HCT116 (cell line): ENCODE measurements around the gene BTNL2. TPM values are rescaled to one million over a fixed set of nuclear protein-coding genes. Genes with fewer than 3 reads are reported as not detected.

ENCODE experiments used
- ATAC-seq: fragments of 200-7000 bp; cut with Tn5 transposase; 2 replicates; pipeline ENCODE4 v1.9.1; 2020; ENCODE audit warnings: mild to moderate bottlenecking, moderate library complexity
- BruUV-seq: library from RNA; stranded (reverse); fragments of 400-500 nt; replicated peaks from 2 replicates; lab custom pipeline; 2021; lab: Mats Ljungman, UMichigan
- CTCF ChIA-PET: fragments of 300-600 bp; sonication (Branson Sonifier 250); formaldehyde crosslinking; loops from one replicate; lab custom pipeline; 2021; ENCODE audit warnings: antibody characterized with exemption; lab: Charles Lee
- POLR2A ChIA-PET: fragments of 300-600, 350-600 bp; sonication (Branson Sonifier 250); formaldehyde crosslinking; loops from one replicate; lab custom pipeline; 2021; ENCODE audit warnings: antibody characterized with exemption; lab: Charles Lee
- RAD21 ChIA-PET, 2 experiments: fragments of 300-600 bp; sonication (Branson Sonifier 250); formaldehyde crosslinking; loops; one replicate each; lab custom pipeline; 2023; ENCODE audit warnings: low total read pairs in 2 of 2; ENCODE audit not compliant: uncharacterized antibody in 2 of 2, unreplicated experiment in 2 of 2, low non-redundant PET in 1 of 2; lab: Charles Lee
- DNase-seq: peaks from one replicate; pipeline ENCODE4 v3.0.0-alpha.2; 2010; ENCODE audit warnings: low read depth, low spot score
- H2AFZ ChIP-seq: fragments of 200-600 bp; shearing (Covaris generic), sonication (generic); 2 replicates; pipeline ENCODE4 v1.6.1; 2017; ENCODE audit warnings: low read depth, mixed run types, mixed read lengths, antibody characterized with exemption, low read length; ENCODE audit not compliant: poor library complexity, severe bottlenecking
- H3K27ac ChIP-seq: 2 replicates; pipeline ENCODE4 v1.5.1; 2012; ENCODE audit warnings: low read depth, low read length
- H3K27me3 ChIP-seq: fragments of 200-600 bp; sonication (generic); 2 replicates; pipeline ENCODE4 v1.6.1; 2016; ENCODE audit warnings: mixed run types, low read length, mixed read lengths; ENCODE audit not compliant: insufficient read depth
- H3K36me3 ChIP-seq, 2 experiments: fragments of 200-500 bp in 1 of 2; fragments of 200-600 bp in 1 of 2; sonication (Bioruptor generic) in 1 of 2; sonication (generic) in 1 of 2; 2 replicates each; pipeline versions ENCODE4 v1.5.1 to v1.6.1; 2014 to 2016; ENCODE audit warnings: low read length in 2 of 2, inconsistent platforms in 1 of 2, mixed read lengths in 1 of 2, mixed run types in 1 of 2; ENCODE audit not compliant: insufficient read depth in 2 of 2, control insufficient read depth in 1 of 2
- H3K4me1 ChIP-seq, 2 experiments: fragments of 200-600 bp in 1 of 2; sonication (generic) in 1 of 2; 2 replicates each; pipeline versions ENCODE4 v1.5.1 to v1.6.1; 2012 to 2017; ENCODE audit warnings: low read length in 2 of 2, inconsistent platforms in 1 of 2, mild to moderate bottlenecking in 1 of 2, mixed read lengths in 1 of 2, mixed run types in 1 of 2, moderate library complexity in 1 of 2; ENCODE audit not compliant: insufficient read depth in 2 of 2, control insufficient read depth in 1 of 2
- H3K4me2 ChIP-seq: fragments of 200-600 bp; sonication (generic); 2 replicates; pipeline ENCODE4 v1.6.1; 2017; ENCODE audit warnings: mixed run types, low read length, mixed read lengths
- H3K4me3 ChIP-seq, 2 experiments: fragments of 200-600 bp in 1 of 2; sonication (generic) in 1 of 2; replicated peaks in 1 of 2; 2 replicates each; pipeline ENCODE4 v1.5.1; 2011 to 2016; ENCODE audit warnings: low read length in 2 of 2, control low read depth in 1 of 2, low read depth in 1 of 2, mild to moderate bottlenecking in 1 of 2, mixed read lengths in 1 of 2, mixed run types in 1 of 2
- H3K79me2 ChIP-seq: fragments of 200-600 bp; sonication (generic); 2 replicates; pipeline ENCODE4 v1.6.1; 2017; ENCODE audit warnings: mild to moderate bottlenecking, mixed run types, low read length, moderate library complexity, mixed read lengths; ENCODE audit not compliant: insufficient read depth
- H3K9ac ChIP-seq: fragments of 200-600 bp; sonication (generic); 2 replicates; pipeline ENCODE4 v1.6.1; 2016; ENCODE audit warnings: low read length, mixed read lengths
- H3K9me2 ChIP-seq: fragments of 200-600 bp; sonication (generic), shearing (Covaris generic); 2 replicates; pipeline ENCODE4 v1.6.1; 2017; ENCODE audit warnings: mixed run types, mild to moderate bottlenecking, moderate library complexity; ENCODE audit not compliant: insufficient read depth
- H3K9me3 ChIP-seq, 2 experiments: fragments of 200-500 bp in 1 of 2; fragments of 200-600 bp in 1 of 2; sonication (Bioruptor generic) in 1 of 2; sonication (generic) in 1 of 2; 2 replicates each; pipeline ENCODE4 v1.6.1; 2014 to 2017; ENCODE audit warnings: low read length in 2 of 2, mixed read lengths in 2 of 2, inconsistent platforms in 1 of 2, low read depth in 1 of 2, mild to moderate bottlenecking in 1 of 2, mixed run types in 1 of 2, moderate library complexity in 1 of 2; ENCODE audit not compliant: control insufficient read depth in 1 of 2, insufficient read depth in 1 of 2
- H4K20me1 ChIP-seq: fragments of 200-600 bp; sonication (generic), shearing (Covaris generic); 2 replicates; pipeline ENCODE4 v1.6.1; 2017; ENCODE audit warnings: mixed run types, mild to moderate bottlenecking, moderate library complexity; ENCODE audit not compliant: insufficient read depth
- CEBPB ChIP-seq: IDR thresholded peaks from 2 replicates; pipeline ENCODE4 v1.6.1; 2012; ENCODE audit warnings: low read depth
- EGR1 ChIP-seq: IDR thresholded peaks from 2 replicates; pipeline ENCODE4 v1.6.1; 2012; ENCODE audit warnings: low read depth
- EZH2phosphoT487 ChIP-seq: fragments of 200-600 bp; IDR thresholded peaks from 2 replicates; pipeline ENCODE4 v1.6.1; 2018; ENCODE audit warnings: antibody characterized with exemption, borderline replicate concordance
- JUND ChIP-seq: IDR thresholded peaks from 2 replicates; pipeline ENCODE4 v1.6.1; 2012
- POLR2A ChIP-seq: IDR thresholded peaks from 2 replicates; pipeline ENCODE4 v1.7.0; 2011; ENCODE audit warnings: borderline replicate concordance; ENCODE audit not compliant: insufficient read depth, insufficient read length; ENCODE audit errors: extremely low read depth
- SIN3A ChIP-seq: IDR thresholded peaks from 2 replicates; pipeline ENCODE4 v1.6.1; 2012; ENCODE audit warnings: low read depth
- SRF ChIP-seq: IDR thresholded peaks from 2 replicates; pipeline ENCODE4 v1.6.1; 2012; ENCODE audit warnings: low read depth
- YY1 ChIP-seq: IDR thresholded peaks from 2 replicates; pipeline ENCODE4 v1.6.1; 2011; ENCODE audit warnings: low read length, low read depth, moderate library complexity, mild to moderate bottlenecking; ENCODE audit not compliant: insufficient replicate concordance; ENCODE audit errors: extremely low read depth
- intact Hi-C: fragments of 100-400 bp; cut with micrococcal nuclease; formaldehyde crosslinking; loops from 2 replicates; pipeline ENCODE4 v1.10.0; 2022
- total RNA-seq: library from RNA; stranded (reverse); gene quantifications from one replicate; pipeline ENCODE4 v1.2.1, GENCODE V29; 2021; ENCODE audit not compliant: unreplicated experiment
- TF ChIP-seq, protein P1 (sequence below): IDR thresholded peaks from 2 replicates; pipeline ENCODE4 v1.6.1; 2011; ENCODE audit warnings: mild to moderate bottlenecking, low read length, moderate library complexity; ENCODE audit not compliant: insufficient replicate concordance; ENCODE audit errors: extremely low read depth

Gene BTNL2
- total RNA-seq, 1 experiment from 2014 or later = not detected

- Histone ChIP-seq H3K9me2 (peaks cover 2% of the 10 kb centered on the region; the same call in 1 of the 2 replicates), H4K20me1 (no peaks in the 10 kb centered on the region), H3K27me3 (no peaks in the 10 kb centered on the region), H3K27ac (no peak overlapping the region), H3K4me2 (no peak overlapping the region), H2AFZ (no peak overlapping the region), H3K36me3 (no peaks in the 10 kb centered on the region), H3K9me3 (no peaks in the 10 kb centered on the region), H3K79me2 (no peaks in the 10 kb centered on the region), H3K4me1 (no peaks in the 10 kb centered on the region), H3K9ac (no peak overlapping the region), H3K4me3 (no peak overlapping the region)
- CTCF ChIA-PET = no interaction called here
- BruUV-seq = no TSS peak
- TF ChIP-seq, protein P1, sequence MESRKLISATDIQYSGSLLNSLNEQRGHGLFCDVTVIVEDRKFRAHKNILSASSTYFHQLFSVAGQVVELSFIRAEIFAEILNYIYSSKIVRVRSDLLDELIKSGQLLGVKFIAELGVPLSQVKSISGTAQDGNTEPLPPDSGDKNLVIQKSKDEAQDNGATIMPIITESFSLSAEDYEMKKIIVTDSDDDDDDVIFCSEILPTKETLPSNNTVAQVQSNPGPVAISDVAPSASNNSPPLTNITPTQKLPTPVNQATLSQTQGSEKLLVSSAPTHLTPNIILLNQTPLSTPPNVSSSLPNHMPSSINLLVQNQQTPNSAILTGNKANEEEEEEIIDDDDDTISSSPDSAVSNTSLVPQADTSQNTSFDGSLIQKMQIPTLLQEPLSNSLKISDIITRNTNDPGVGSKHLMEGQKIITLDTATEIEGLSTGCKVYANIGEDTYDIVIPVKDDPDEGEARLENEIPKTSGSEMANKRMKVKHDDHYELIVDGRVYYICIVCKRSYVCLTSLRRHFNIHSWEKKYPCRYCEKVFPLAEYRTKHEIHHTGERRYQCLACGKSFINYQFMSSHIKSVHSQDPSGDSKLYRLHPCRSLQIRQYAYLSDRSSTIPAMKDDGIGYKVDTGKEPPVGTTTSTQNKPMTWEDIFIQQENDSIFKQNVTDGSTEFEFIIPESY = no peak
- no peak for TF ChIP-seq SRF
- TF ChIP-seq YY1 = no peak
- TF ChIP-seq POLR2A = no peak
- no peak for TF ChIP-seq EZH2phosphoT487
- TF ChIP-seq CEBPB = no peak
- TF ChIP-seq JUND = no peak
- TF ChIP-seq EGR1 = no peak
- no peak for TF ChIP-seq SIN3A
- ATAC-seq = no peak
- POLR2A ChIA-PET = no interaction called here
- no peak for DNase-seq
- intact Hi-C loops = no loop called here
- RAD21 ChIA-PET = no interaction called here
Measured at GRCh38 chr6:32449088-32449736, 42.2 kb upstream of the BTNL2 start.
